Fibroblast of skin of right quadriceps (primary cell): ENCODE results near the gene MRPS15.
A peak's percentile ranks its signal among the peaks of the same experiment; 100 is the strongest.

Experiments used
- DNase-seq: peaks from one replicate; pipeline ENCODE4 v3.0.0-alpha.2; 2013

MRPS15 gene

DNA sequence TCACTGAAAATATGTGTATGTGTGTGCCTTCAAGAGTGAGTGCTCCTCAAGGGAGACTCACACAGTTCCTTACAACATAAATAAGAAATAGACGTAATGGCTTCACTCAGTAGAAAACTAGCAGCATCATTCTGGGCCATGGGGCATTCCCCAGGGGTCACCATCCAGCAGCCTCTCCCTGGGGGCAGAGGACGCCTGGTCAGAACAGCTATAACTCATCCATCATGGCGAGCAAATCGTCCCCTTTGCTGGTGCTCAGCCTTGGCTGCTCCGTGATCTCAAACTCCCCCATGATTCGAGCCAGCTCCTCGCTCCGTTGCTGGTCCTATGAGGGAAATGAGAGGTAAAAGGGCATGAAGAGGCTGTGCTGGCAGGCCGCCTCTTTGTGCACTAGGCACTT is 46.3 kb downstream of the MRPS15 start:
- DNase-seq = no peak

DNA sequence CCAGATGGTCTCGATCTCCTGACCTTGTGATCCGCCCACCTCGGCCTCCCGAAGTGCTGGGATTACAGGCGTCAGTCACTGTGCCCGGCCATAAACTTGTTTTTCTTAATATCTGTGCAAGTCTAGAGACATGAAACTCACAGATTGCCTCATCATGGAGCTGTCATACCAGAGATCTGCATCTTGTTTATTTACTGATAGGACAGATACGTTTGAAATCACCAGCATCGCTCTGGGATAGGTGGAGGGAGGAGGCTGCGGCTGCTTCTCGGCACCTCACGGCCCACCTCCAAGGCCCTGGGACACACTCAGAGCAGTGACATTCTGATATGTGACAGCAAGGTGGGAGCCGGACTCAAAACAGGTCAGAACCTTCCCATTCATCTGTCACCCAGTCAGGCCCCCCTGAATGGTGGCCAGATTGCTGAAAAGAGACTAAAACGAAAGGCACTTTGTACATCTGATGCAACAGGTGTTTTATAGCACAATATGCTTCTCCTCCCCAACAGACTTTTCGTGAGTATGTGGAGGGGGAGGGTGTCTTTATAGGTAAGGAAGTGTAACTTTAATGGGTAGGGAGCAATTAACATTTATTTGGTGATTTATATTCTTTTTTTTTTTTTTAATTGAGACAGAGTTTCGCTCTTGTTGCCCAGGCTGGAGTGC is 48.4 kb downstream of the MRPS15 start:
- DNase-seq = no peak

DNA sequence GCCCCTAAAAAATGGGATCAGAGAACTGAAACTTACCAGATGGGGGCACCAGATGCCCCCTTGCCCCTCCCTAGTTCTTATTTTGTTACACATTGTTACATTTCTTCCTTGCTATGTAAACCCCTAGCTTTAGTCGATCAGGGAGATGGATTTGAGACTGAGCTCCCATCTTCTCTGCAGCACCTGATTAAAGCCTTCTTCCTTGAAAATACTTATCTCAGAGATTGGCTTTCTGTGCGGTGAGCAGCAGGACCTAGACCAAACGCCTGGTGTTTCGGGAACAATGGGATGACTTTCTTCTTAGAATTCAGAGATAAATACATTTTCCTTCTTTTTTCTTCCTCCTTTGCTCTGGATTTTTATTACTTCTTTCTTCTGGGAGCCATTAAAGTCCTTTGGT is 49.8 kb downstream of the MRPS15 start:
- no peak for DNase-seq

DNA sequence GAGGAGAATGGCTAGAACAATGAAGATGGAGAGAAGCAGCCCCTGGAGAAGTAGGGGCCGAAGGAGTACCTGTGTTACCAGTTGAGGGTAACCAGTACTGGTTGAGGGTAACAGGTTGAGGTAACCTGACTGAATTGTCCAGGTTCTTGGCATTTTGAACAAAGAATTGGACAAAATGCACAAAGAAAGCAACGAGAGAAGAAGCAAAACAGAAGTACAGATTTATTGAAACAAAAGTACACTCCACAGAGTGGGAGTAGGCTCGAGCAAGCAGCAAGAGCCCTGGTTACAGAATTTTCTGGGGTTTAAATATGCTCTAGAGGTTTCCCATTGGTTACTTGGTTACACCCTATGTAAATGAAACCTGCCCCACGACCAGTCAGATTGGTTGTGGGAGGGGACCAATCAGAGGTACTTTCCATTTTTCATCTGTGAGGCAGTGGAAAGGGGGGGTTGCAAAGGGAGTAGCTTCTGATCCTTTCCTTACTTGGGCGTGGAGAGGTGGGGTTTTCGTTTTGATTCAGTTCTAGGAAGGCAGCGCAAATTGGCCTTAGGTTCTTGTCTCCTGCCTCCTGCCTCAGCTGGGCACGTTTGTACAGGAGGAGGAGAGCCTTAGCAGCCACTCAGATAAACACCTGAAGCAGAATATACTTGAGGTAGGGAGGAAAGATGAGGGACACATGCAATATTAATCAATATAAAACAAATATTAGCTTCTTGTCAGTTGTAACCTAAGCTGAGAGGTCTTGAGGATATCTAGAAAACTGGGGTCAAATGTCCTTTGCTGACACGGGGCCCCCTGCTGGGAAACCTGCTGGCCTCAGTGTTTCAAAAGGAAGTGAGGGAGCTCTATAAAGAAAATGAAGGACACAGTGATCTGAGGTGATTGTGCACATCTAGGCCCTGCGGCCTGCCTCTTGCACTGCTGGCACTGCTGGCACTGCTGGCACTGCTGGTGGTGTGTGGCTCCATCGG is 52.2 kb downstream of the MRPS15 start:
- DNase-seq = peak; percentile 44

DNA sequence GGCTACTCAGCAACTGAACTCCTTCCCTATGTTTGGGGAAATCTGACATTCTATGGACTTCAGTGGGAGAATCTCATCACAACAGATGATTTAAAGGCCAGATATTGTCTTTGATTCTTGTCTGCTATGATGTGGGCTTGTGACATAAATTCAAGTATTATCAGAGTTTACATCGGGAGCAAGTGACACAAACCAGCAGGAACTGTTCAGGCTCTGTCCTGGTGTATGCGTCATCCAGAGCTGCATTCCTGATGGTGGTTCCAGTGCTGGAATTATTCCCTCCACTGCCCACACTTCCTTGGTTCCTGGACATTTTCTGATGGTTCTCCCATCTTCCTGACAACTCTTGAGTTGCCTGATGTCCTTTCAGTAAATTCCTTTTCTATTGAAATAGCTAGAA is 55.7 kb downstream of the MRPS15 start:
- peak; percentile 61 for DNase-seq

DNA sequence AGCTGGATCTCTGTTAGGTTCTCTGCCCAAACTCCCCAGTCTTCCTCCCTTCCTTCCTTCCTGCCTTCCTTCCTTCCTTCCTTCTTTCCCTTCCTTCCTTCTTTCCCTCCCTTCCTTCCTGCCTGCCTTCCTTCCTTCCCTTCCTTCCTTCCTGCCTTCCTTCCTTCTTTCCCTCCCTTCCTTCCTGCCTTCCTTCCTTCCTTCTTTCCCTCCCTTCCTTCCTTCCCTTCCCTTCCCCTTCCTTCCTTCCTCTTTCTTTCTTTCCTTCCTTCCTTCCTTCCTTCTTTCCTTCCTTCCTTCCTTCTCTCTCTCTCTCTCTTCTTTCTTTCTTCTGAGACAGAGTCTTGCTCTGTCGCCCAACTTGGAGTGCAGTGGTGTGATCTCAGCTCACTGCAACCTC is 57.7 kb downstream of the MRPS15 start:
- no peak for DNase-seq
